ENCODE data around the gene DYRK3. TPM values are rescaled to one million over a fixed set of nuclear protein-coding genes. Genes with fewer than 3 reads are reported as not detected.

Gene DYRK3
- total and polyA plus RNA-seq, 2 of the 8 experiments (the other 6 are each of a cell fraction or from before 2014, with no cell fraction given) = 2.1 to 8.5 TPM

- Histone ChIP-seq H3K27me3 (replicated peaks in 1 of 4; ENCODE audit: control insufficient read depth in 3 of 4, extremely low read depth in 1 of 4, insufficient read depth in 3 of 4, low read length in 3 of 4) (no peaks in the 10 kb centered on the region), H3K4me1 (replicated peaks in 1 of 4; ENCODE audit: control insufficient read depth in 3 of 4, insufficient read depth in 4 of 4, low read length in 3 of 4) (peaks cover 0 to 6% (median 0%) of the 10 kb centered on the region in 4 experiments; a peak in 2 of 7 replicates), H2AFZ (ENCODE audit: low read length) (no peak overlapping the region), H2BK15ac (ENCODE audit: low read length) (no peak overlapping the region), H4K20me1 (replicated peaks in 1 of 2; ENCODE audit: control insufficient read depth in 1 of 2, insufficient read depth in 2 of 2, low read length in 2 of 2) (no peaks in the 10 kb centered on the region), H2BK120ac (replicated peaks; ENCODE audit: low read depth, low read length) (no peak overlapping the region), H3K4me3 (ENCODE audit: extremely low read depth in 1 of 4, insufficient read depth in 2 of 4, low read depth in 3 of 4, low read length in 4 of 4) (no peak overlapping the region), H3K9ac (replicated peaks in 1 of 4; ENCODE audit: extremely low read depth in 1 of 4, low read depth in 3 of 4, low read length in 3 of 4) (no peak overlapping the region), H4K5ac (ENCODE audit: insufficient read length, low read depth, low read length) (no peak overlapping the region), H3K36me3 (ENCODE audit: control insufficient read depth in 2 of 4, insufficient read depth in 4 of 4, low read length in 3 of 4) (no peaks in the 10 kb centered on the region), H3K79me1 (ENCODE audit: low read depth, low read length) (no peaks in the 10 kb centered on the region), H3K56ac (replicated peaks; ENCODE audit: insufficient read length, low read depth, low read length) (no peak overlapping the region), H2BK20ac (ENCODE audit: low read length) (no peak overlapping the region), H2BK12ac (ENCODE audit: low read depth, low read length) (no peak overlapping the region), H3K14ac (ENCODE audit: insufficient read length) (no peak overlapping the region), H3K18ac (ENCODE audit: extremely low read depth, low read length) (no peak overlapping the region), H3K79me2 (ENCODE audit: control insufficient read depth in 1 of 2, insufficient read depth in 2 of 2, low read length in 2 of 2) (no peaks in the 10 kb centered on the region), H4K8ac (ENCODE audit: extremely low read depth, insufficient read depth, low read length) (no peak overlapping the region), H3K23me2 (ENCODE audit: low read depth, low read length) (no peaks in the 10 kb centered on the region), H3K4ac (replicated peaks; ENCODE audit: insufficient read length, low read depth, low read length) (no peak overlapping the region), H3K23ac (ENCODE audit: insufficient read length) (no peak overlapping the region), H3K27ac (ENCODE audit: low read depth, low read length) (no peak overlapping the region), H4K91ac (replicated peaks; ENCODE audit: insufficient read length, low read length) (no peak overlapping the region), H2BK5ac (ENCODE audit: low read depth, low read length) (no peak overlapping the region), H2AK5ac (ENCODE audit: low read depth, low read length) (no peak overlapping the region), H3K4me2 (ENCODE audit: insufficient read depth in 1 of 2, low read depth in 2 of 2, low read length in 2 of 2) (no peak overlapping the region), H3K9me3 (ENCODE audit: insufficient read depth in 2 of 2, low read depth in 1 of 2, low read length in 1 of 2) (no peaks in the 10 kb centered on the region)
- DNase-seq (ENCODE audit: low read depth in 1 of 2, low spot score in 2 of 2) (no peak), FAIRE-seq (no peak)
- ChIA-PET POLR2A (ENCODE audit: partially characterized antibody) (interaction anchor here (1.3 kb wide), 1 partner anchor 17 kb away, joined by 4 read pairs; the partner anchor contains the start of gene EIF2D), CTCF (ENCODE audit: partially characterized antibody) (interaction anchor here (0.7 to 19.2 kb wide), 10 partner anchors 13 to 307 kb away, joined by 3 to 666 read pairs (median 6); partner anchors contain the start of gene EIF2D)
- 78% methylated on average over 1 of the region's 1 CpG; no CpG with 5 or more reads in 1 of the 2 experiments for WGBS, 2 experiments (ENCODE audit: extremely low coverage in 1 of 2, insufficient coverage in 1 of 2, insufficient read length in 1 of 2, insufficient replicate concordance in 2 of 2, low coverage in 1 of 2, low lambda C conversion rate in 2 of 2, missing lambda C conversion rate in 1 of 2)
- TF ChIP-seq BCL11A (IDR thresholded peaks at IDR 0.05; ENCODE audit: low read depth in 2 of 2, low read length in 2 of 2) (no peak), SIN3A (conservative IDR thresholded peaks at IDR 0.05 in 1 of 2, IDR thresholded peaks at IDR 0.05 in 1 of 2; ENCODE audit: low read depth in 1 of 2, low read length in 2 of 2) (no peak), POLR2AphosphoS5 (IDR thresholded peaks at IDR 0.05; ENCODE audit: low read depth, low read length) (no peak), YY1 (IDR thresholded peaks at IDR 0.05; ENCODE audit: low read depth, low read length) (no peak), CBX5 (IDR thresholded peaks at IDR 0.05; ENCODE audit: low read depth, low read length) (no peak)
Observed at GRCh38 chr1:206628916-206629315, 6.4 kb upstream of the DYRK3 start.

Measured in H1 (cell line).